Endodermal cell (in vitro differentiated cells): ENCODE data around the gene C1GALT1. TPM values are rescaled to one million over a fixed set of nuclear protein-coding genes. Genes with fewer than 3 reads are reported as not detected.

ENCODE experiments used
- DNase-seq: peaks from one replicate; pipeline ENCODE4 v3.0.0-alpha.2; 2017
- H3K27ac ChIP-seq: 2 replicates; pipeline ENCODE4 v1.5.1; 2013; ENCODE audit warnings: mild to moderate bottlenecking, low read depth, low read length, moderate library complexity
- H3K27me3 ChIP-seq: 2 replicates; pipeline ENCODE4 v1.6.1; 2013; ENCODE audit warnings: mild to moderate bottlenecking, low read length, moderate library complexity; ENCODE audit not compliant: insufficient read depth, control insufficient read depth, poor library complexity, severe bottlenecking
- H3K36me3 ChIP-seq: 2 replicates; pipeline ENCODE4 v1.7.0; 2013; ENCODE audit warnings: mild to moderate bottlenecking, low read length, moderate library complexity; ENCODE audit not compliant: control insufficient read depth, insufficient read depth
- H3K4me1 ChIP-seq: one replicate; pipeline ENCODE4 v1.7.0; 2013; ENCODE audit warnings: low read length; ENCODE audit not compliant: control insufficient read depth, insufficient read depth
- H3K4me3 ChIP-seq: 2 replicates; pipeline ENCODE4 v1.5.1; 2013; ENCODE audit warnings: mild to moderate bottlenecking, low read length, moderate library complexity
- H3K9ac ChIP-seq: 2 replicates; pipeline ENCODE4 v1.6.1; 2013; ENCODE audit warnings: mild to moderate bottlenecking, low read length, moderate library complexity; ENCODE audit not compliant: poor library complexity, severe bottlenecking; ENCODE audit errors: extremely low read depth
- H3K9me3 ChIP-seq: 2 replicates; pipeline ENCODE4 v1.6.1; 2013; ENCODE audit warnings: mild to moderate bottlenecking, low read length, moderate library complexity; ENCODE audit not compliant: control insufficient read depth
- H3K27ac Mint-ChIP-seq: 2 replicates; pipeline ENCODE4 v1.8.0; 2020; ENCODE audit warnings: mixed read lengths
- H3K27me3 Mint-ChIP-seq: 2 replicates; pipeline ENCODE4 v1.8.0; 2021; ENCODE audit warnings: mild to moderate bottlenecking, mixed read lengths; ENCODE audit not compliant: insufficient read depth
- H3K36me3 Mint-ChIP-seq: 2 replicates; pipeline ENCODE4 v1.8.0; 2020; ENCODE audit warnings: low read depth, mixed read lengths
- H3K4me1 Mint-ChIP-seq: 2 replicates; pipeline ENCODE4 v1.8.0; 2020; ENCODE audit warnings: mixed read lengths
- H3K4me3 Mint-ChIP-seq: 2 replicates; pipeline ENCODE4 v1.8.0; 2020; ENCODE audit warnings: mild to moderate bottlenecking, moderate library complexity, mixed read lengths
- H3K9me3 Mint-ChIP-seq: 2 replicates; pipeline ENCODE4 v1.8.0; 2020; ENCODE audit warnings: mild to moderate bottlenecking, mixed read lengths
- CTCF ChIP-seq: fragments of 200-600 bp; sonication (generic); conservative IDR thresholded peaks from 2 replicates; pipeline ENCODE4 v1.5.0; 2021; ENCODE audit warnings: antibody characterized with exemption, mild to moderate bottlenecking
- WGBS, 2 experiments: methylation state at CpG; one replicate each; pipeline versions ENCODE4 v1.1.5 to v1.1.7; 2013; ENCODE audit warnings: missing lambda C conversion rate in 2 of 2, mixed read lengths in 1 of 2; ENCODE audit not compliant: insufficient coverage in 1 of 2, insufficient read length in 1 of 2; 5-methylcytosine and 5-hydroxymethylcytosine counted together
- total RNA-seq, 2 donors: library from RNA; stranded (reverse); fragmentation: NEBNext Ultra II Directional in 1 of 2; extraction: Animal tissue kit (Norgen Biotek cat#: 25700) in 1 of 2; gene quantifications; 2 replicates in 1 of 2; 3 replicates in 1 of 2; pipeline ENCODE4 v1.2.1, GENCODE V29; 2021

C1GALT1 gene
- total RNA-seq, 2 donors from 2014 or later: 65.7 to 132 TPM

DNA sequence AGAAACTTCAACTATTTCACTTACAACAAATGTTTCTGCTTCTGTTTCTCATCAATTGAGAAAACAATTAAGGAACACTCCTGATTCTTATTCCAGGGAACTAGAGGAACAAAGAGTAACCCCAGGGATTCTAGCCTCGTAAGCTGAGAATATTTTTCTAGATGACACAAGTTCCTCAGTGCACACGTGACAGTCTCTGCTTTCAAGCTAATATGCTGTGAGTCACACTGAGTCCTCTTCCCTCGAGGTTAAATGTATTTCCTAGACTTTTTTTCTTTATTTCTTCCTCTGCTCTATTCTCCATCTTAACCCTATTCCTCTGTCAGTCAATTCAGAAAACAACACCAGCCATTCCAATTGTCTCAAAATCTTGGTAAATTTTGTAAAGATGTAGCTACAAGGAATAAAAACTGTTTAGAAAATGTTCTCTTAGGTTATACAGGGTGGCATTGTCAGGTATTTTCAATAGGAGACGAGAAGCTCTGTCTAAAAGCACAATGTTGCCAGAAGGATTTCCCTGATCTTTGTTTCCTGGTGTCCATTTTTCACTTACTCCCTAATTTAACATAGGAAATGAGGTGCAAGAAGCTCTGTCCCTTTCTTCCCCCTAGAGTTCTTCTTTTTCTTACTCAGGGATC lies 5.8 kb upstream of the C1GALT1 start:
- H3K27me3 ChIP-seq: no peaks in the 10 kb centered on the region
- peak overlapping the region; percentile 56 for H3K27ac Mint-ChIP-seq
- no peak overlapping the region for H3K4me3 Mint-ChIP-seq
- no peak for TF ChIP-seq CTCF
- H3K36me3 Mint-ChIP-seq: no peaks in the 10 kb centered on the region
- no peak for DNase-seq
- H3K36me3 ChIP-seq: no peaks in the 10 kb centered on the region
- peaks cover 27% of the 10 kb centered on the region for H3K9me3 ChIP-seq
- peak overlapping the region; percentile 66 for H3K27ac ChIP-seq
- peak overlapping the region; percentile 17 for H3K4me3 ChIP-seq
- peaks cover 14% of the 10 kb centered on the region for H3K9me3 Mint-ChIP-seq
- peaks cover 20% of the 10 kb centered on the region for H3K4me1 Mint-ChIP-seq
- H3K4me1 ChIP-seq: peaks cover 3% of the 10 kb centered on the region
- 40 to 52% methylated on average over 4 of the region's 4 CpGs for WGBS, 2 experiments
- no peaks in the 10 kb centered on the region for H3K27me3 Mint-ChIP-seq
- H3K9ac ChIP-seq: peak overlapping the region; percentile 34

- H3K4me3 ChIP-seq: no peak overlapping the region
- H3K9ac ChIP-seq: peak overlapping the region; percentile 34
- H3K9me3 ChIP-seq: peaks cover 27% of the 10 kb centered on the region
- peaks cover 3% of the 10 kb centered on the region for H3K4me1 ChIP-seq
- DNase-seq: no peak
- no peak for TF ChIP-seq CTCF
- Mint-ChIP-seq H3K27ac (peak overlapping the region; percentile 56), H3K4me3 (no peak overlapping the region), H3K9me3 (peaks cover 14% of the 10 kb centered on the region), H3K4me1 (peaks cover 20% of the 10 kb centered on the region), H3K27me3 (no peaks in the 10 kb centered on the region), H3K36me3 (no peaks in the 10 kb centered on the region)
- 86% methylated on average over 1 of the region's 1 CpG; no CpG with 5 or more reads in 1 of the 2 experiments for WGBS, 2 experiments
- peak overlapping the region; percentile 66 for H3K27ac ChIP-seq
- H3K36me3 ChIP-seq: no peaks in the 10 kb centered on the region
- H3K27me3 ChIP-seq: no peaks in the 10 kb centered on the region
Measured at GRCh38 chr7:7177044-7177517, 5.3 kb upstream of the C1GALT1 start.

DNA sequence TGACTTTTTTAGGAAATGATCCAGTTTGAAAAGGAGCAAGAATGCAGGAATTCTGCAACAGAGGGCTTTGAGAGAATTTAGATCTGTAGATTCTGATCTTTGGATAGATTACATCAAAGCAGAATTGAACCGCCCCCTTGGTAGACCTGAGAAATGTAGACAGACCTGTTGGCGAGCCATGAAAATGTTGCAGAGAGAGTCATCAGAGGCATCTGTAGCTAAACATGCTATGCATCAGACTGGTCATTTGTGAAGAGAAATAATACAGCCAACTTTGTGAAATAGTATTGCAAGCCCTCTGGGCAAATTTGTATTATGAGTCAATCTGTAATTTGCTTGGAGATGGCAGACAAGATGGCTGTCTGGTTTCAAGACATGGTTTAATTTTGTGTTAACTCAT lies 4.3 kb upstream of the C1GALT1 start:
- Histone ChIP-seq H3K9ac (no peak overlapping the region), H3K4me1 (peaks cover 3% of the 10 kb centered on the region), H3K4me3 (no peak overlapping the region), H3K27me3 (no peaks in the 10 kb centered on the region), H3K36me3 (no peaks in the 10 kb centered on the region), H3K27ac (no peak overlapping the region), H3K9me3 (peaks cover 24% of the 10 kb centered on the region)
- no peaks in the 10 kb centered on the region for H3K27me3 Mint-ChIP-seq
- H3K4me3 Mint-ChIP-seq: no peak overlapping the region
- H3K4me1 Mint-ChIP-seq: peaks cover 20% of the 10 kb centered on the region
- H3K36me3 Mint-ChIP-seq: no peaks in the 10 kb centered on the region
- WGBS, 2 experiments: 96% methylated on average over 2 of the region's 2 CpGs; no CpG with 5 or more reads in 1 of the 2 experiments
- H3K9me3 Mint-ChIP-seq: peaks cover 8% of the 10 kb centered on the region
- no peak for DNase-seq
- TF ChIP-seq CTCF: no peak
- no peak overlapping the region for H3K27ac Mint-ChIP-seq
